Trophoblast cell (in vitro differentiated cells and primary cell): ENCODE data around the gene RPP21.

Source experiments
- DNase-seq, 2 donors: peaks; one replicate each; pipeline ENCODE4 v3.0.0-alpha.2; 2016
- H2AFZ ChIP-seq: 2 replicates; pipeline ENCODE4 v1.6.1; 2013; ENCODE audit warnings: low read length, moderate library complexity, mild to moderate bottlenecking; ENCODE audit not compliant: insufficient read depth, poor library complexity
- H2AK5ac ChIP-seq: 2 replicates; pipeline ENCODE4 v1.6.1; 2013; ENCODE audit warnings: mild to moderate bottlenecking, low read length
- H2BK120ac ChIP-seq: 2 replicates; pipeline ENCODE4 v1.6.1; 2013; ENCODE audit warnings: low read length, mild to moderate bottlenecking, moderate library complexity; ENCODE audit not compliant: insufficient read depth, poor library complexity
- H2BK12ac ChIP-seq: 2 replicates; pipeline ENCODE4 v1.6.1; 2013; ENCODE audit warnings: mild to moderate bottlenecking, low read length, moderate library complexity
- H2BK5ac ChIP-seq: 2 replicates; pipeline ENCODE4 v1.6.1; 2013; ENCODE audit warnings: low read length, low read depth, moderate library complexity, mild to moderate bottlenecking; ENCODE audit not compliant: poor library complexity
- H3K14ac ChIP-seq: 2 replicates; pipeline ENCODE4 v1.6.1; 2013; ENCODE audit warnings: mild to moderate bottlenecking, low read length
- H3K18ac ChIP-seq: 2 replicates; pipeline ENCODE4 v1.6.1; 2013; ENCODE audit warnings: mild to moderate bottlenecking, low read length
- H3K23ac ChIP-seq: 2 replicates; pipeline ENCODE4 v1.6.1; 2013; ENCODE audit warnings: low read length
- H3K27ac ChIP-seq: 2 replicates; pipeline ENCODE4 v1.5.1; 2013; ENCODE audit warnings: low read depth, mild to moderate bottlenecking, inconsistent platforms, low read length, moderate library complexity
- H3K27me3 ChIP-seq: 2 replicates; pipeline ENCODE4 v1.6.1; 2013; ENCODE audit warnings: inconsistent platforms, mild to moderate bottlenecking, low read length, moderate library complexity; ENCODE audit not compliant: insufficient read depth
- H3K36me3 ChIP-seq, 2 experiments: 1 replicate in 1 of 2; 2 replicates in 1 of 2; pipeline ENCODE4 v1.6.1; 2013; ENCODE audit warnings: low read length in 2 of 2, mild to moderate bottlenecking in 2 of 2, moderate library complexity in 1 of 2; ENCODE audit not compliant: insufficient read depth in 2 of 2, control insufficient read depth in 1 of 2
- H3K4ac ChIP-seq: 2 replicates; pipeline ENCODE4 v1.6.1; 2013; ENCODE audit warnings: low read depth, mild to moderate bottlenecking, low read length, moderate library complexity
- H3K4me1 ChIP-seq, 2 experiments: 1 replicate in 1 of 2; 2 replicates in 1 of 2; pipeline ENCODE4 v1.6.1; 2013; ENCODE audit warnings: low read length in 2 of 2, mild to moderate bottlenecking in 2 of 2, moderate library complexity in 1 of 2; ENCODE audit not compliant: insufficient read depth in 2 of 2, control insufficient read depth in 1 of 2
- H3K4me2 ChIP-seq: 2 replicates; pipeline ENCODE4 v1.6.1; 2013; ENCODE audit warnings: inconsistent platforms, mild to moderate bottlenecking, low read length, moderate library complexity
- H3K4me3 ChIP-seq: 2 replicates; pipeline ENCODE4 v1.5.1; 2013; ENCODE audit warnings: mild to moderate bottlenecking, low read depth, low read length, inconsistent platforms
- H3K79me1 ChIP-seq: one replicate; pipeline ENCODE4 v1.6.1; 2013; ENCODE audit warnings: low read length
- H3K79me2 ChIP-seq: 2 replicates; pipeline ENCODE4 v1.6.1; 2013; ENCODE audit warnings: low read length, mild to moderate bottlenecking; ENCODE audit not compliant: control insufficient read depth, insufficient read depth, poor library complexity
- H3K9ac ChIP-seq: 2 replicates; pipeline ENCODE4 v1.6.1; 2013; ENCODE audit warnings: mild to moderate bottlenecking, low read length
- H3K9me3 ChIP-seq: 2 replicates; pipeline ENCODE4 v1.6.1; 2013; ENCODE audit warnings: low read depth, mild to moderate bottlenecking, control low read depth, inconsistent platforms, low read length; ENCODE audit not compliant: insufficient read depth
- H4K12ac ChIP-seq: 2 replicates; pipeline ENCODE4 v1.6.1; 2013; ENCODE audit warnings: low read depth, mild to moderate bottlenecking, low read length, moderate library complexity
- H4K8ac ChIP-seq: 2 replicates; pipeline ENCODE4 v1.6.1; 2013; ENCODE audit warnings: low read depth, mild to moderate bottlenecking, low read length, moderate library complexity
- H4K91ac ChIP-seq: one replicate; pipeline ENCODE4 v1.6.1; 2013; ENCODE audit warnings: low read depth, mild to moderate bottlenecking, low read length, moderate library complexity
- WGBS: extraction: QIAGEN DNeasy Blood & Tissue Kit; methylation state at CpG from one replicate; pipeline ENCODE4 v1.1.7; 2013; ENCODE audit warnings: missing lambda C conversion rate; ENCODE audit not compliant: insufficient read length, insufficient coverage; ENCODE audit errors: extremely low coverage; 5-methylcytosine and 5-hydroxymethylcytosine counted together

RPP21 gene

DNA sequence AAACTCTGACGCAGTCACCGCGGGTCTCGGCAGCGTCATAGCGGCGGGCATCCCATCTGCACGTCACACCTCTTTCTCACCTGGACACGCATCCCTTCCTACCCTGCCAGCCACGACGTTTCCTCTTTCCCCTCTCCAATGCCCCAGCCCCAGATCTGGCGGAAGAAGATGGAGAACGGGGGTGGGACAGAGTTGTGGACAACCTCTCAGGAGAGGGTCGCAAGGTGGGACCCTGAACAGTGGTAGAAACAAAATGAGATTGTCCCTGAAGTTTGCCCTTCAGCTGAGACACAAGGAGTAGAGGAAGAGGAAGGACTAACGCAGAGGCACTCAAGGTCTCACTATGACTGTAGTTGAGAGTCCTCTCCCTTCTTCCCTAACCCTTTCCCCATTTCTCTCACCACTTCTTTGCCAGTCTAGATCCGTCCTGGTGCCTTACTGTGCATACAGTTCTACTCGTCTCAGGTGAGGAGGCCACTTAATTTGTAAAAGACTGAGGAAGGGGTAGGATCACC lies 17.7 kb upstream of the RPP21 start:
- H3K9me3 ChIP-seq, result no peaks in the 10 kb centered on the region
- no peak overlapping the region for H2BK12ac ChIP-seq

GRCh38 chr6:30328397-30328796 lies 16.6 kb upstream of the RPP21 start:
- H3K18ac ChIP-seq, result no peak overlapping the region
- H3K4me2 ChIP-seq, result no peak overlapping the region
- H4K12ac ChIP-seq, result no peak overlapping the region
- H3K14ac ChIP-seq, result no peak overlapping the region
- H2AFZ ChIP-seq, result no peak overlapping the region
- no peak overlapping the region for H4K8ac ChIP-seq
- H2BK5ac ChIP-seq, result no peak overlapping the region
- no peaks in the 10 kb centered on the region for H3K27me3 ChIP-seq
- no peak overlapping the region for H2AK5ac ChIP-seq
- H3K23ac ChIP-seq, result no peak overlapping the region
- peaks cover 13% of the 10 kb centered on the region for H3K79me2 ChIP-seq
- H4K91ac ChIP-seq, result no peak overlapping the region
- H2BK120ac ChIP-seq, result no peak overlapping the region
- no peak overlapping the region for H3K9ac ChIP-seq
- peaks cover 14% of the 10 kb centered on the region for H3K79me1 ChIP-seq
- H3K4me3 ChIP-seq, result no peak overlapping the region
- H3K9me3 ChIP-seq, result no peaks in the 10 kb centered on the region
- no peak overlapping the region for H3K4ac ChIP-seq
- DNase-seq, result no peak
- peaks cover 0 to 5% of the 10 kb centered on the region in 2 experiments for H3K4me1 ChIP-seq
- peaks cover 10 to 16% of the 10 kb centered on the region in 2 experiments for H3K36me3 ChIP-seq
- H3K27ac ChIP-seq, result no peak overlapping the region
- H2BK12ac ChIP-seq, result no peak overlapping the region

More for the DNA sequence above, 17.7 kb upstream of the RPP21 start:
- peak overlapping the region; percentile 79 for H4K91ac ChIP-seq
- peak overlapping the region; percentile 94 for H3K27ac ChIP-seq
- H3K4me3 ChIP-seq, result peak overlapping the region; percentile 84
- H2AK5ac ChIP-seq, result no peak overlapping the region
- peak in 1 of 2 donors; percentile 4 for DNase-seq
- H4K12ac ChIP-seq, result no peak overlapping the region
- no peak overlapping the region for H3K4ac ChIP-seq
- no peaks in the 10 kb centered on the region for H3K27me3 ChIP-seq
- H3K14ac ChIP-seq, result peak overlapping the region; percentile 60
- H3K79me1 ChIP-seq, result peaks cover 14% of the 10 kb centered on the region
- peak overlapping the region; percentile 91 for H4K8ac ChIP-seq
- H3K18ac ChIP-seq, result peak overlapping the region; percentile 62
- peak overlapping the region; percentile 97 for H3K9ac ChIP-seq
- H2AFZ ChIP-seq, result peak overlapping the region; percentile 37
- peaks cover 10 to 18% of the 10 kb centered on the region in 2 experiments for H3K36me3 ChIP-seq
- H3K79me2 ChIP-seq, result peaks cover 16% of the 10 kb centered on the region
- H3K4me1 ChIP-seq, result peaks cover 0 to 5% of the 10 kb centered on the region in 2 experiments
- H3K4me2 ChIP-seq, result peak overlapping the region; percentile 99
- H2BK5ac ChIP-seq, result no peak overlapping the region
- no peak overlapping the region for H2BK120ac ChIP-seq
- no peak overlapping the region for H3K23ac ChIP-seq
- no CpG with 5 or more reads among the region's 17 CpGs for WGBS

- Histone ChIP-seq H2BK12ac (no peak overlapping the region), H3K18ac (no peak overlapping the region), H4K91ac (no peak overlapping the region), H3K4me3 (no peak overlapping the region), H4K12ac (no peak overlapping the region), H3K36me3 (peaks cover 10 to 20% of the 10 kb centered on the region in 2 experiments), H3K4me2 (no peak overlapping the region), H3K23ac (no peak overlapping the region), H2BK120ac (no peak overlapping the region), H2AK5ac (no peak overlapping the region), H3K27me3 (no peaks in the 10 kb centered on the region), H3K14ac (no peak overlapping the region), H3K9me3 (no peaks in the 10 kb centered on the region), H3K79me1 (peaks cover 14% of the 10 kb centered on the region), H3K27ac (no peak overlapping the region), H2BK5ac (no peak overlapping the region), H3K9ac (no peak overlapping the region), H4K8ac (no peak overlapping the region), H2AFZ (no peak overlapping the region), H3K4ac (no peak overlapping the region), H3K4me1 (peaks cover 0 to 5% of the 10 kb centered on the region in 2 experiments), H3K79me2 (peaks cover 13% of the 10 kb centered on the region)
- DNase-seq, result no peak
- no CpG with 5 or more reads among the region's 12 CpGs for whole genome bisulfite sequencing
Measured at GRCh38 chr6:30329331-30329730, 15.6 kb upstream of the RPP21 start.

DNA sequence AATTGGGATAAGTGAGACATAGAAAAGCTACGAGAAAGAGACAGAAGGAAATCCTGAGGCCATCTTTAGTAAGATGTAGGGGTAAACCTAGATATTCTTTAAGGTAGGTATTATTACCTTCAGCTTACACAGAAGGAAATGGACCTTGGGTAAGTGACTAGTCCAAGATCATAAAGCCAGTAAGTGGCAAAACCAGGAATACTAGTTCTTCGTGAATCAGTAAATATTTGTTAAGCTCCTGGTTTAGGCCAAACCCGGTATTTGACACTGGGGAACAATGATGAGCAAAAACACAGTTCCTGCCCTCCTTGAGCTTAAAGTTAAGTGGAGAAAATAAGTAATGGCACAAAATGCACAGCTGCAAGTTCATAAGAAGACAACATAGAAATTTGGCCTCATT lies 13.0 kb upstream of the RPP21 start:
- no peak overlapping the region for H3K23ac ChIP-seq
- no peak overlapping the region for H3K9ac ChIP-seq
- no peak overlapping the region for H2AFZ ChIP-seq
- no peak overlapping the region for H3K4me3 ChIP-seq
- H4K8ac ChIP-seq, result no peak overlapping the region
- H3K9me3 ChIP-seq, result no peaks in the 10 kb centered on the region
- H2BK120ac ChIP-seq, result no peak overlapping the region
- no peaks in the 10 kb centered on the region for H3K79me2 ChIP-seq
- no peak overlapping the region for H4K91ac ChIP-seq
- H3K27ac ChIP-seq, result no peak overlapping the region
- H3K36me3 ChIP-seq, result peaks cover 10 to 31% of the 10 kb centered on the region in 2 experiments
- no peak overlapping the region for H3K14ac ChIP-seq
- peak in 1 of 2 donors; percentile 45 for DNase-seq
- H3K4me1 ChIP-seq, result peaks cover 0 to 7% of the 10 kb centered on the region in 2 experiments
- no peak overlapping the region for H2BK5ac ChIP-seq
- no peak overlapping the region for H2AK5ac ChIP-seq
- no peak overlapping the region for H2BK12ac ChIP-seq
- whole genome bisulfite sequencing, result no CpG with 5 or more reads among the region's 3 CpGs
- H3K4ac ChIP-seq, result no peak overlapping the region
- H3K27me3 ChIP-seq, result no peaks in the 10 kb centered on the region
- no peak overlapping the region for H3K18ac ChIP-seq
- H3K4me2 ChIP-seq, result no peak overlapping the region
- peaks cover 3% of the 10 kb centered on the region for H3K79me1 ChIP-seq
- H4K12ac ChIP-seq, result no peak overlapping the region
